H1 (cell line): ENCODE measurements around the gene SCAMP2. TPM values are rescaled to one million over a fixed set of nuclear protein-coding genes. Genes with fewer than 3 reads are reported as not detected.

Experiments used
- CTCF ChIA-PET: fragments of 300-600 bp; sonication (Branson Sonifier 250); formaldehyde crosslinking; loops from one replicate; lab custom pipeline; 2021; ENCODE audit not compliant: partially characterized antibody; lab: Charles Lee
- POLR2A ChIA-PET: fragments of 300-600 bp; sonication (Branson Sonifier 250); formaldehyde crosslinking; loops from one replicate; lab custom pipeline; 2021; ENCODE audit warnings: inconsistent platforms; ENCODE audit not compliant: partially characterized antibody; lab: Charles Lee
- DNase-seq, 2 experiments: peaks; one replicate each; pipeline versions ENCODE4 v3.0.0 to v3.0.0-alpha.2; 2010 to 2022; ENCODE audit warnings: low spot score in 2 of 2, low read depth in 1 of 2, mixed read lengths in 1 of 2
- FAIRE-seq: peaks from 2 replicates; lab custom pipeline; 2011; peaks lifted over from hg19 to GRCh38; lab: Jason Lieb, UNC
- H2AFZ ChIP-seq: 2 replicates; pipeline ENCODE4 v1.8.1; 2012; ENCODE audit warnings: low read length, inconsistent platforms
- H2AK5ac ChIP-seq: 2 replicates; pipeline ENCODE4 v1.6.1; 2013; ENCODE audit warnings: low read depth, low read length
- H2BK120ac ChIP-seq: replicated peaks from 2 replicates; pipeline ENCODE3; 2013; ENCODE audit warnings: low read depth, low read length, inconsistent platforms
- H2BK12ac ChIP-seq: 2 replicates; pipeline ENCODE4 v1.6.1; 2013; ENCODE audit warnings: low read depth, low read length
- H2BK15ac ChIP-seq: 2 replicates; pipeline ENCODE4 v1.6.1; 2013; ENCODE audit warnings: low read length
- H2BK20ac ChIP-seq: 2 replicates; pipeline ENCODE4 v1.6.1; 2013; ENCODE audit warnings: low read length
- H2BK5ac ChIP-seq: 2 replicates; pipeline ENCODE4 v1.6.1; 2013; ENCODE audit warnings: low read depth, low read length
- H3K14ac ChIP-seq: 2 replicates; pipeline ENCODE4 v1.6.1; 2013; ENCODE audit warnings: inconsistent platforms; ENCODE audit not compliant: insufficient read length
- H3K18ac ChIP-seq: 2 replicates; pipeline ENCODE4 v1.6.1; 2013; ENCODE audit warnings: low read length; ENCODE audit errors: extremely low read depth
- H3K23ac ChIP-seq: 2 replicates; pipeline ENCODE4 v1.6.1; 2013; ENCODE audit warnings: inconsistent platforms; ENCODE audit not compliant: insufficient read length
- H3K23me2 ChIP-seq: 2 replicates; pipeline ENCODE4 v1.6.1; 2013; ENCODE audit warnings: low read depth, low read length
- H3K27ac ChIP-seq: 2 replicates; pipeline ENCODE4 v1.6.1; 2011; ENCODE audit warnings: low read depth, low read length, inconsistent platforms
- H3K27me3 ChIP-seq, 4 experiments: replicated peaks in 1 of 4; 1 replicate in 1 of 4; 2 replicates in 3 of 4; pipeline versions ENCODE4 v1.6.1 to v1.8.1; 2011 to 2013; ENCODE audit warnings: low read length in 3 of 4, mild to moderate bottlenecking in 3 of 4, inconsistent platforms in 2 of 4, mixed read lengths in 2 of 4, moderate library complexity in 1 of 4; ENCODE audit not compliant: control insufficient read depth in 3 of 4, insufficient read depth in 3 of 4; ENCODE audit errors: extremely low read depth in 1 of 4
- H3K36me3 ChIP-seq, 4 experiments: 2 replicates each; pipeline versions ENCODE4 v1.6.1 to v1.8.1; 2011 to 2013; ENCODE audit warnings: mild to moderate bottlenecking in 4 of 4, low read length in 3 of 4, moderate library complexity in 2 of 4, control low read depth in 1 of 4, inconsistent platforms in 1 of 4; ENCODE audit not compliant: insufficient read depth in 4 of 4, control insufficient read depth in 2 of 4
- H3K4ac ChIP-seq: replicated peaks from 2 replicates; pipeline ENCODE3; 2013; ENCODE audit warnings: low read length, low read depth, mixed read lengths, inconsistent platforms; ENCODE audit not compliant: insufficient read length
- H3K4me1 ChIP-seq, 4 experiments: replicated peaks in 1 of 4; 1 replicate in 1 of 4; 2 replicates in 3 of 4; pipeline versions ENCODE4 v1.6.1 to v1.8.1; 2011 to 2013; ENCODE audit warnings: low read length in 3 of 4, inconsistent platforms in 2 of 4, mixed read lengths in 1 of 4; ENCODE audit not compliant: insufficient read depth in 4 of 4, control insufficient read depth in 3 of 4
- H3K4me2 ChIP-seq, 2 experiments: 2 replicates each; pipeline versions ENCODE4 v1.6.1 to v1.8.1; 2011 to 2013; ENCODE audit warnings: low read depth in 2 of 2, low read length in 2 of 2, control low read depth in 1 of 2, inconsistent platforms in 1 of 2, mild to moderate bottlenecking in 1 of 2; ENCODE audit not compliant: insufficient read depth in 1 of 2
- H3K4me3 ChIP-seq, 4 experiments: fragments of 200-600, 300-600 bp in 1 of 4; sonication (generic), shearing (Covaris generic), sonication (Bioruptor Twin) in 1 of 4; 2 replicates each; pipeline versions ENCODE4 v1.5.1 to v1.8.1; 2011 to 2016; ENCODE audit warnings: low read length in 4 of 4, low read depth in 3 of 4, control low read depth in 2 of 4, inconsistent platforms in 2 of 4, mild to moderate bottlenecking in 2 of 4, mixed read lengths in 1 of 4, moderate library complexity in 1 of 4; ENCODE audit not compliant: insufficient read depth in 2 of 4; ENCODE audit errors: extremely low read depth in 1 of 4
- H3K56ac ChIP-seq: replicated peaks from 2 replicates; pipeline ENCODE3; 2013; ENCODE audit warnings: low read depth, mild to moderate bottlenecking, mixed read lengths, low read length, inconsistent platforms; ENCODE audit not compliant: insufficient read length
- H3K79me1 ChIP-seq: 2 replicates; pipeline ENCODE4 v1.6.1; 2013; ENCODE audit warnings: low read depth, low read length, control low read depth
- H3K79me2 ChIP-seq, 2 experiments: 2 replicates each; pipeline versions ENCODE4 v1.6.1 to v1.8.1; 2012 to 2013; ENCODE audit warnings: low read length in 2 of 2, mild to moderate bottlenecking in 2 of 2, inconsistent platforms in 1 of 2; ENCODE audit not compliant: insufficient read depth in 2 of 2, control insufficient read depth in 1 of 2
- H3K9ac ChIP-seq, 4 experiments: replicated peaks in 1 of 4; 1 replicate in 1 of 4; 2 replicates in 3 of 4; pipeline versions ENCODE4 v1.6.1 to v1.8.1; 2011 to 2013; ENCODE audit warnings: low read depth in 3 of 4, low read length in 3 of 4, control low read depth in 2 of 4, mild to moderate bottlenecking in 2 of 4, moderate library complexity in 2 of 4, inconsistent platforms in 1 of 4; ENCODE audit errors: extremely low read depth in 1 of 4
- H3K9me3 ChIP-seq, 2 experiments: 2 replicates each; pipeline versions ENCODE4 v1.6.1 to v1.8.1; 2012 to 2013; ENCODE audit warnings: mild to moderate bottlenecking in 2 of 2, moderate library complexity in 2 of 2, control low read depth in 1 of 2, inconsistent platforms in 1 of 2, low read depth in 1 of 2, low read length in 1 of 2, mixed read lengths in 1 of 2; ENCODE audit not compliant: insufficient read depth in 2 of 2
- H4K20me1 ChIP-seq, 2 experiments: replicated peaks in 1 of 2; 2 replicates each; pipeline versions ENCODE3 to v1.8.1; 2011 to 2013; ENCODE audit warnings: inconsistent platforms in 2 of 2, low read length in 2 of 2, mild to moderate bottlenecking in 1 of 2; ENCODE audit not compliant: insufficient read depth in 2 of 2, control insufficient read depth in 1 of 2
- H4K5ac ChIP-seq: 2 replicates; pipeline ENCODE4 v1.6.1; 2013; ENCODE audit warnings: low read length, low read depth, mixed read lengths, inconsistent platforms; ENCODE audit not compliant: insufficient read length
- H4K8ac ChIP-seq: 2 replicates; pipeline ENCODE4 v1.8.0; 2013; ENCODE audit warnings: mild to moderate bottlenecking, moderate library complexity, low read length, inconsistent platforms; ENCODE audit not compliant: insufficient read depth; ENCODE audit errors: extremely low read depth
- H4K91ac ChIP-seq: replicated peaks from 2 replicates; pipeline ENCODE3; 2013; ENCODE audit warnings: low read length, mixed read lengths, inconsistent platforms; ENCODE audit not compliant: insufficient read length
- SUZ12 ChIP-seq: fragments of 200-600 bp; sonication (generic); IDR thresholded peaks from 2 replicates; pipeline ENCODE4 v1.6.1; 2012; ENCODE audit warnings: mild to moderate bottlenecking, inconsistent platforms, low read length, moderate library complexity, mixed read lengths
- WGBS, 2 experiments: shearing (Covaris generic) in 1 of 2; methylation state at CpG; one replicate each; pipeline versions ENCODE4 v1.1.6 to v1.1.7; 2013 to 2015; ENCODE audit warnings: low lambda C conversion rate in 2 of 2, mixed read lengths in 2 of 2, inconsistent platforms in 1 of 2, low coverage in 1 of 2, missing lambda C conversion rate in 1 of 2; ENCODE audit not compliant: insufficient replicate concordance in 2 of 2, insufficient coverage in 1 of 2, insufficient read length in 1 of 2; ENCODE audit errors: extremely low coverage in 1 of 2, missing lambda C conversion rate in 1 of 2; 5-methylcytosine and 5-hydroxymethylcytosine counted together
- polyA plus RNA-seq, 7 experiments: library from polyadenylated mRNA; depleted of rRNA in 3 of 7; stranded (reverse) in 5 of 7; unstranded in 2 of 7; fragments of >200 nt in 5 of 7; fragments of 200-250 nt in 2 of 7; gene quantifications; 1 replicate in 5 of 7; 2 replicates in 1 of 7; 4 replicates in 1 of 7; pipeline versions ENCODE4 v1.2.1 to v1.2.3, GENCODE V29; 2011 to 2013; ENCODE audit warnings: missing spikeins in 2 of 7, mixed read lengths in 2 of 7
- total RNA-seq: library from RNA; stranded (reverse); fragmentation: NEBNext Ultra II Directional; extraction: Animal tissue kit (Norgen Biotek cat#: 25700); gene quantifications from 2 replicates; pipeline ENCODE4 v1.2.1, GENCODE V29; 2021

The SCAMP2 gene
- total and polyA plus RNA-seq, 2 of the 8 experiments (the other 6 are each of a cell fraction or from before 2014, with no cell fraction given) = 41.7 to 131 TPM

GRCh38 chr15:74823324-74823723 is 49.8 kb downstream of the SCAMP2 start:
- ChIA-PET CTCF (interaction anchor here (0.6 to 15.7 kb wide), 5 partner anchors 14 to 78 kb away, joined by 3 to 135 read pairs (median 3); no protein-coding TSS in a partner anchor), POLR2A (interaction anchor here (1.2 kb wide), 1 partner anchor 15 kb away, joined by 3 read pairs; no protein-coding TSS in a partner anchor)
- H4K8ac ChIP-seq = no peak overlapping the region
- no peak overlapping the region for H3K4ac ChIP-seq
- no peak overlapping the region for H2BK120ac ChIP-seq
- H3K23me2 ChIP-seq = 0 out of 2 replicates have a peak, but pooled peaks cover 4% of the 10 kb centered on the region
- H4K20me1 ChIP-seq = peaks cover 0 to under 1% of the 10 kb centered on the region in 2 experiments
- H2BK5ac ChIP-seq = no peak overlapping the region
- no peak overlapping the region for H3K27ac ChIP-seq
- H3K36me3 ChIP-seq = no peaks in the 10 kb centered on the region
- H3K9me3 ChIP-seq = no peaks in the 10 kb centered on the region
- H3K56ac ChIP-seq = no peak overlapping the region
- peaks cover 4 to 46% (median 29%) of the 10 kb centered on the region in 4 experiments for H3K27me3 ChIP-seq
- no peak overlapping the region for H2AFZ ChIP-seq
- no peaks in the 10 kb centered on the region for H3K79me1 ChIP-seq
- TF ChIP-seq SUZ12 = no peak
- H4K91ac ChIP-seq = no peak overlapping the region
- no peak overlapping the region for H3K23ac ChIP-seq
- H4K5ac ChIP-seq = no peak overlapping the region
- H2BK12ac ChIP-seq = no peak overlapping the region
- no peaks in the 10 kb centered on the region for H3K79me2 ChIP-seq
- DNase-seq (no peak), FAIRE-seq (no peak)
- H3K9ac ChIP-seq = no peak overlapping the region
- no peak overlapping the region for H2AK5ac ChIP-seq
- H3K4me3 ChIP-seq = no peak overlapping the region
- no peak overlapping the region for H2BK15ac ChIP-seq
- peaks cover 0 to 14% (median 5%) of the 10 kb centered on the region in 4 experiments; a peak in 4 of 7 replicates for H3K4me1 ChIP-seq
- H2BK20ac ChIP-seq = no peak overlapping the region
- WGBS, 2 experiments = 80% methylated on average over 6 of the region's 6 CpGs; no CpG with 5 or more reads in 1 of the 2 experiments
- H3K14ac ChIP-seq = no peak overlapping the region
- no peak overlapping the region for H3K4me2 ChIP-seq
- H3K18ac ChIP-seq = no peak overlapping the region
